Left renal cortex interstitium (tissue), 4 donors: ENCODE results near the gene DSCAML1. TPM values are rescaled to one million over a fixed set of nuclear protein-coding genes. Genes with fewer than 3 reads are reported as not detected.
"Not testable (repeated sequence)": the region's sequence is repeated elsewhere in the genome, so short reads cannot be mapped to it uniquely, and the experiment has no call there.

Source experiments
- DNase-seq, 4 donors: peaks; one replicate each; pipeline ENCODE4 v3.0.0-alpha.2; 2013; ENCODE audit warnings: low read depth in 4 of 4, low spot score in 2 of 4, missing footprints in 1 of 4
- polyA plus RNA-seq, 4 donors: library from polyadenylated mRNA; unstranded; fragments of 120-200 nt; gene quantifications; one replicate each; pipeline ENCODE4 v1.2.1, GENCODE V29; 2013; ENCODE audit not compliant: insufficient read length in 4 of 4

Gene DSCAML1
- polyA plus RNA-seq, 4 donors = 1.3 to 4.0 (median 2.0) TPM

- DNase-seq = no peak
Observed at GRCh38 chr11:117766026-117766425, 31.0 kb downstream of the DSCAML1 start.

DNA sequence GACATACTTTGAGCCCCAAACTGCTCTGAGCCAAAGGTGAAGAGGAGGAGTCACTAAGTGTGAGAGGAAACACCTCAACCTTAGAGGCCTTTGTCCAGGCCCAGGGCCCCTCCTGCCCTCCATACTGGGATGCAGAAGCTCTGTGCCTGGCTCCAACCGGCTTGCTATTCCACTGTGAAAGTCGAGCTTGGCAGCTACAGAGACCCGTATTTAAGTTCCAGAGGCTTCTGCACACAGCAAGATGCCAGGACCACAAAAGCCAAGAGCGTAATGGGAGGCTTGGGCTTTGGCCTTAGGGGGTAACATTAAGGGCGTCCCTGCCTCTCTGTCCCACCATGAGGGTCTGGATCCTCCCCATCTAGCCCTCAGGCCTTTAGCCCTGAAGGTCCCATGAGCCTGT is 31.9 kb downstream of the DSCAML1 start:
- DNase-seq = no peak

GRCh38 chr11:117763465-117763864 is 33.6 kb downstream of the DSCAML1 start:
- not testable (repeated sequence) for DNase-seq

DNA sequence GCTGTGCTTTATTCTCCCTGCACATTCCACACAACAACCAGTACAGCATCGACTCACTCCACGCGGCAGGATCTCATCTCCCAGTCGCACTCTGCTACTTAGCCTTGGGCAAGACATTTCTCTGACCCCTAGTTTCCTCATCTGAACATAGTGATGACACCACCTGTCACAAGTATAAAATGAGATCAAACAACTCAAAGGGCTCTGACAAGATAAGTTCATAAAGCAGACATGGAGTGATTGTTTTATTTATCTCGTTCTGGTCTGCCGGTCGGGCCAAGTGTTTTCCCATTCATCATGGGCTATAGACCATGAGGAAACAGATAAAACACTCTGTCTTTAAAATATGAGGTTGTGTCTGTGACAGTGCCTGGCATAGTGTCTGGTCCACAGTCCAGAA is 35.0 kb downstream of the DSCAML1 start:
- no peak for DNase-seq

DNA sequence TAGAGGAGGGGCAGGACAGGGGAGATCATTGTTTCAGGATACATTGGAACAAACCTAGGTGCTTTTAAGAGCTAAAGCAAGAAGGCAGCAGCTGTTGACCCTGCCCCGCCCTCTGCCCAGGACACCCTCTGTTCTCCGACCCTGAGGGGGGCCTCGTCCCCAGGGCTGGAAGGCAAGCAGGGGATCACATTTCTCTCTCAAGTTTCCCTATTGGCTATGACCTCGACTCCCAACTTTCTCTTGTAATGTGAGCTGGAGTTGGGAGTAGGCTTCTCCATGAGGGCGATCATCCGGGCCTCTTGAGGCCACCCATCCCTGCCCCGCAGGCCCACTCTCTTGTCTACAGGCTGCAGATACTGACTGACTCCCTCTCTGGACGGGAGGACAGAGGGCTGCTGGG is 37.7 kb downstream of the DSCAML1 start:
- DNase-seq = peak; percentile 11 to 38 (median 21)

- DNase-seq = no peak
Observed at GRCh38 chr11:117754030-117754429, 43.0 kb downstream of the DSCAML1 start.

- no peak for DNase-seq
Observed at GRCh38 chr11:117752721-117753237, 44.2 kb downstream of the DSCAML1 start.

DNA sequence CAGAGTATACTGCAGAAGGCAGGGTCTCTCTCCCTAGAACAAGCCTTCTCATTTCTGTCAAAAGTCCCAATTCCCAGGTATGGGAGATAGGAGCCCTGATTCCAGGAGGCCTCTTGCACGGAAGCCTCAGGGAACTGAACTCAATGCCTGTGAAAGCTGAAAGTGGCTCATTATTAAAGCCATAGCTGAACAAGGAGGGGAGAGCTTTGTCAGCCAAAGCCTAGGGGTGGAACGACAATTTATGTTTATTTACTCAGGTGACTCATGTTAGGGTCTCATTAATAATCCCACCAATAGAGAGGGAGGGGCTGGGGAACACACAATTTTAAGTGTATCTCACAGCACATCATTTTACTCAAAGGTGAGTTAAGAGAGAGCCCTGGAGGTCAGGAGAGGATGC is 44.9 kb downstream of the DSCAML1 start:
- DNase-seq = no peak

DNA sequence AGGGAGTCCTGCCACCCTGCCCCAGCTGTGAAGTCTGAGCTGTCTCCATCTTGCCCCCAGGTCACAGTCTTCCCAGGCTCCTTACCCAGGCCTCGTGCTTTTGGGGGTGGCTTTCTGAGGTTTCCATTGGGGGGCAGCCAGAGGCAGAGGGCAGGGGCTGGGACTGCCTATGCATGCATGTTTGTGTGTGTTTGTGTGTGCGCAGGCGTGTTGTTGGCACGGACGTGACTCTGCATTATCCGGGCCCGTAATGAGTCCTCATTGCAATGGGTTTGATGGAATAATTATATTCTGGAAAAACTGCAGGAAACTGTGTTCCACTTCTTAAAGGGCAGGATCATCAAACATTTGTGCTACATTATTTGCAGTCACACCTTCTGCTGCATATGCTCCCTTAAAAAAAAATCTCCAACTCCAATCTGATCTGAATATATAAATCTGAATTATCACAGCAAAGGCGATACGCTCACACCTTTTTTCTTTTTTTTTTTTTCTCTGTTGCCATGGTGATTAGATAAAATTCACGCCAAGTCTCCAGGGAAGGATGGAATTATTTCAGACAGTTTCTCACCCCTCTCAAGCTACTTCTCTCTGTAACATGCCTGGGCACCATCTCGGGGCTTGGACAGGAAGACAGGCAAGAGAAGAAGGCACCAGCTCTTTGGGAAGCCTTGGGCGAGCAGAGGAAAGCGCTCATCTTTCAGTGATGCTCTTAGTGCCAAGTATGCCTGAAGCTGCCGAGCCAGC is 45.9 kb downstream of the DSCAML1 start:
- DNase-seq = no peak

DNA sequence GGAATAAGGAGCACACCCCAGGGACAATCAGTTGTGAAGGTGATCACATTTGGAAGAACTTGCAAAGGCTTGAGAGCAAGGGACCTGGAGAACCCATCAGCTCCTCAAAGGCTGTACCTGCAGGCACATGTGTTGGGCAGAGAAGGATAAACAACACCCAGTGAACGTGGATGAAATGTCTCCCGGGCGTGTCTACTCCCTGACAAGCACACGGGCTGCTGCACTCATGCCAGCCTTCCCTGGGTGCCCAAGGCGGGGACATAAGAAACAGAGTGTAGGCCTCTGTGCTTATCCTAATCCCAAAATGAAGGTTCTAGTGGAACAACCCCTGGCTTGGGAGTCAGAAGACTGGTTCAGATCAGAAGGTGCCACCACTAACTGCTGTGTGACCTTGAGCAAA is 46.7 kb downstream of the DSCAML1 start:
- DNase-seq = no peak

DNA sequence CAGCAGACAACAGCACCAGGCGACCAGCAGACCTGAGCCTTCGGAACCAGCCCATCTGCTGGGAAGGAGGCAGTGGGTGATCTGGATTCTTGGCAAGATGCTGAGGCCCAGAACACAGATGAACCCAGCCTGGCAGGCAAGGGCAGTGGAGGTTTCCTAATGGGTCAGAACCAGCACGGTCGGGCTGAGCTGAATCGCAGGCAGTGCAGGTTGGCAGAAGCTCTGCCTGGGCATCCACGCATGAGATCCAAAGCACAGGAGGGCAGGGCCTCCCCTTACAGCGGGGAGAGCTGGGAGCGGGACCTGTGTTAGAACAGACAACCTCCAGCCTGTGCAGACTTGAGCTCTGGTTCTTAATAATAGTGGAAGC is 47.5 kb downstream of the DSCAML1 start:
- DNase-seq = no peak

GRCh38 chr11:117748771-117749540 is 48.1 kb downstream of the DSCAML1 start:
- no peak for DNase-seq

- no peak for DNase-seq
Observed at GRCh38 chr11:117747892-117748291, 49.1 kb downstream of the DSCAML1 start.

DNA sequence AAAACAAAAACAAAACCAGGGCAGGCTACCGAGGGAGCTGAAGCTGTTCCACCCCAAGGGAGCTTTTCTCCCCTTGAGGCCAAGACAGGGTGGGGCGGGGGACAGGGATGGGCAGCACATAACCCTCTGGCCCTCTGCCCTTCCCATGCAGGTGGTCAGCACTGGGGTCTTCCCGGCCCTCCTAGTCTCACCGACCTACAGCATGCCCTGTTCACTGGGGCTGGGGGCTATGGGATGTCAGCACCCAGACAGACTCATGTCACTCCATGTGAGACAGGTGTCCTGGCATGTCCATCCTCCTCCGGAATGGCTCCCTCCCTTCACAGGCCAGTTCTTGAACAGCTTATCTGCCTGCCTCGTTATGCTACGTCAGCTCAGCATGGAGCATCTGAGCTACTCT is 51.7 kb downstream of the DSCAML1 start:
- DNase-seq = no peak

DNA sequence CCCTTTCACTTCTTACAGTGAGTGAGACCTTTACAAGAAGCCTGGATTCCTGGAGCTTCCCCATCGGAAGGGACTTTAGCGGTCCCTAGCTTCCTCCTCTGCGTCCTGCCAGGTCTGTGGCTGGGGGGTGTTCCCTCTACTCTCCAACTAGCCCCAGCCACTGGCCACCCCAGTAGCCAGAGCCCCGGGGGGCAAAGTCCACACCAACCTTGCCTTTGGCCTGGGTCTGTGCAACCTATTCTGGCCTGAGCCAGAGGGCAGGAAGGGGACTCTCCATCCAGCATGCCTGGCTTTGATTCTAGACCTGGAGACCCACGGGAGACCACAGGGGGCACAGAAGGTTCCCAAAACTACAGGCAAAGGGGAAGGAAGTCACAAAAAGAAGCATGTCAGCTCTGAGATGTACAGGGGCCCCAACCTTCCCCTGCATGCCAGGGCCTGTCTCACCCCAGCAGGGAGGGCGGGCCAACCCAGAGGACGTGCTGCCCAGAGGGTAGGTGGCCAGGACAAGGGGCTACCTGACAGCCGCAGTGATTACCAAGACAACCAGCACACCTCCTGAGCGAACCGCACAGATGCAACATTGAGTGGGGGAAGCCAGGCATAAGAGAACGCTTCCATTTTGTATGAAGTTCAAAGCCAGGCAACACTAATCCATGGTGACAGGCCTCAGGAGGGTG is 52.4 kb downstream of the DSCAML1 start:
- DNase-seq = no peak

GRCh38 chr11:117743121-117743815 is 53.7 kb downstream of the DSCAML1 start:
- no peak for DNase-seq

- no peak for DNase-seq
Observed at GRCh38 chr11:117738246-117738957, 58.6 kb downstream of the DSCAML1 start.

GRCh38 chr11:117735350-117735977 is 61.6 kb downstream of the DSCAML1 start:
- no peak for DNase-seq

- DNase-seq = no peak
Observed at GRCh38 chr11:117734601-117735024, 62.4 kb downstream of the DSCAML1 start.

DNA sequence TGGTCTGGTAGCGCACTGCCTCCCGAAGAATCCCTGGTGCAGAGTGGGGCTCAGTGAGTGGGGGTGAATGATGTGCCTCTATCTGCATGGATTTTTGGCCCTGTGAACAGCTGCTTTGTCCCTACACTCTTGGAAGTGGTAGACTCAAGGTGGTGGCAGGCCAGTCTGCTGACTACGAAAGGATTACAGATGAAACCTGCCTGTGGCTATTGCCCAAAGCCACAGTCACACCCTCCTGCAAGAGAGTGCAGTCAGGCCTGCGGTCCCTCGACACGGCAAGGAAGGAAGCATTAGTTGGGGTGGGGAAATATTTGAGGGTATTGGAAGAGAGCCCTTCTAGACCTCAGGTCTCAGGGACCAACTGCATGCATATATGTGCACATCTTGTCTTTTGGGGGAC is 63.7 kb downstream of the DSCAML1 start:
- DNase-seq = no peak
